PFSK-1 (cell line): ENCODE results near the gene CDC25A.

Source experiments
- FOXP2 ChIP-seq: optimal IDR thresholded peaks from 2 replicates; pipeline ENCODE3; 2011; ENCODE audit warnings: borderline replicate concordance, control low read depth, inconsistent platforms; ENCODE audit not compliant: insufficient read depth; ENCODE audit errors: extremely low read length, extremely low read depth
- POLR2AphosphoS5 ChIP-seq: IDR thresholded peaks from 2 replicates; pipeline ENCODE4 v1.6.1; 2012; ENCODE audit warnings: low read depth, mild to moderate bottlenecking, control low read depth, low read length, moderate library complexity
- REST ChIP-seq, 2 experiments: IDR thresholded peaks; 2 replicates each; pipeline versions ENCODE4 v1.6.1 to v1.8.0; 2011 to 2012; ENCODE audit warnings: low read depth in 2 of 2, low read length in 2 of 2, control low read depth in 1 of 2, inconsistent platforms in 1 of 2, mild to moderate bottlenecking in 1 of 2, moderate library complexity in 1 of 2; ENCODE audit not compliant: insufficient read depth in 1 of 2
- SIN3A ChIP-seq: IDR thresholded peaks from 2 replicates; pipeline ENCODE4 v1.6.1; 2012; ENCODE audit warnings: mild to moderate bottlenecking, low read length, moderate library complexity, borderline replicate concordance; ENCODE audit not compliant: insufficient read depth
- TAF1 ChIP-seq: IDR thresholded peaks from 2 replicates; pipeline ENCODE4 v1.6.1; 2012; ENCODE audit warnings: low read length, control low read depth, borderline replicate concordance; ENCODE audit not compliant: insufficient read depth

CDC25A gene

GRCh38 chr3:48214225-48214624, 26.0 kb upstream of the CDC25A start:
- TF ChIP-seq POLR2AphosphoS5 (no peak), SIN3A (no peak)

DNA sequence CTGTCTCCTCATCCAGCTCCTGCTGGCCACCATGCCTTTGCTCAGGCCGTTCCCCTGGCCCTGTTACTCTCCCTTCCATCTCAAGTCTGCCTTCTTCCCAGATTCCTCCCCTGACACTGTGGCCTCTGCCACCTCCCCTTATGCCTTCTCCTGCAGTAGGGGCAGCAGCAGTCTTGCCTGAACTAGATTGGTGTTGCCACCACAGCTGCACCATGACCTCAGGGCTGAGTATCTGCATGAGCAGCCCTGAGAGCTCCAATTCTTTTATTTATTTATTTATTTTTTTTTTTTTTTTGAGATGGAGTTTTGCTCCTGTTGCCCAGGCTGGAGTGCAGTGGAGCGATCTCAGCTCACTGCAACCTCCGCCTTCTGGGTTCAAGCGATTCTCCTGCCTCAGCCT, 21.2 kb upstream of the CDC25A start:
- TF ChIP-seq TAF1 (no peak), REST (IDR thresholded peaks at IDR 0.05; ENCODE audit: insufficient read depth in 1 of 2, low read depth in 2 of 2, low read length in 2 of 2) (no peak), POLR2AphosphoS5 (no peak), SIN3A (no peak), FOXP2 (no peak)

DNA sequence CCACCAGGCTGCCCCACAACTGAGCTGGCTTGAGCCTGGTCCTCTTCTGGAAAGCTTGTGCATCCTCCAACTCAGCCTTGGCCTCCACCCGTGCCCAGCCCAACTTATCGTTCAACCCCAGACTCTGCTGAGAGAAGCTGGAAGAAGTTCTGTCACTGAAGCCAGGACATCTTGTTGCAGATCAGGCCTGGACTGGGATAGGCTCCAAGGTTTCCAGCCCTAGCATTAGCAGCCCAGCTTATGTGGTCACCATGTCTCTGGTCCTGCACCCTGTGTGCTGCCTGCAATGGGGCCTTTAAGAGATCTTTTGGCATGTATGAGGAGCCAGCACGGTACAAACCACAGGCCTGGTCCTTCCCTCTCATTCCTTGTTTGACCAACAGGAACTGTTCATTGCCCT, 19.9 kb upstream of the CDC25A start:
- TF ChIP-seq FOXP2 (no peak), REST (IDR thresholded peaks at IDR 0.05; ENCODE audit: insufficient read depth in 1 of 2, low read depth in 2 of 2, low read length in 2 of 2) (no peak), POLR2AphosphoS5 (no peak), SIN3A (no peak)

DNA sequence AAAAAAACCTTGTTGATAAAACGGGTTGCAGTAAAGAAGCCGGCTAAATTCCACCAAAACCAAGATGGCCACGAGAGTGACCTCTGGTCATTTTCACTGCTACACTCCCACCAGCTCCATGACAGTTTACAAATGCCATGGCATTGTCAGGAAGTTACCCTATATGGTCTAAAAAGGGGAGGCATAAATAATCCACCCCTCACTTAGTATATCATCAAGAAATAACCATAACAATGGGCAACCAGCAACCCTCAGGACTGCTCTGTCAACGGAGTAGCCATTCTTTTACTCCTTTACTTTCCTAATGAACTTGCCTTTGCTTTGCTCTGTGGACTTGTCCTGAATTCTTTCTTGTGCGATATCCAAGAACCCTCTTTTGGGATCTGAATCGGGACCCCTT, 14.4 kb upstream of the CDC25A start:
- TF ChIP-seq REST (IDR thresholded peaks at IDR 0.05; ENCODE audit: insufficient read depth in 1 of 2, low read depth in 2 of 2, low read length in 2 of 2) (no peak), POLR2AphosphoS5 (no peak), TAF1 (no peak), SIN3A (no peak), FOXP2 (no peak)

DNA sequence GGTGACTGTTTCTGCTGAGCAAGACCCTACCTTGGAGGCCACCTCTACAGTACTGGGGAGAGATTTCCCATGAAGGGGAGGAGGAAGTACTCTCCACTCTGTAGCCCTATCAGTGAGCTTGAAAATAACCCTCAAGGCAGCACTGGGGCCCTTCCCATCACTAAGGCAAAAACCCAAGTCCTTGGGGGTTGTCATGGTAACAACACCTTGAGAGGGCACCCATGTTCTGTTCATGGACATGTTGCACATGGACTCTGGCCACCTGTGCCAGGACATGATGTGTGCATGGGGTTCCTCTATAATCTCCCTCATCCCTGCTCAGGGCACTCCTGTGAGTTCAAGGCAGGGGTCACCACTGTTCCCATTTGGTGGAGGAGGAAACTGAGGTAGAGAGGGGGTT, 10.9 kb upstream of the CDC25A start:
- TF ChIP-seq FOXP2 (no peak), SIN3A (no peak), TAF1 (no peak), POLR2AphosphoS5 (no peak), REST (IDR thresholded peaks at IDR 0.05; ENCODE audit: insufficient read depth in 1 of 2, low read depth in 2 of 2, low read length in 2 of 2) (no peak)

GRCh38 chr3:48196611-48197010, 8.4 kb upstream of the CDC25A start:
- TF ChIP-seq REST (IDR thresholded peaks at IDR 0.05; ENCODE audit: insufficient read depth in 1 of 2, low read depth in 2 of 2, low read length in 2 of 2) (no peak), FOXP2 (no peak), TAF1 (no peak), SIN3A (no peak), POLR2AphosphoS5 (no peak)
